Amygdala (tissue), 56 donors: ENCODE data around the gene BRME1.
A peak's percentile ranks its signal among the peaks of the same experiment; 100 is the strongest.

Source experiments
- DNase-seq, 56 donors: peaks; one replicate each; lab custom pipeline; 2025; lab: John Stamatoyannopoulos, UW

BRME1 gene

GRCh38 chr19:13834244-13835069 is 71.5 kb downstream of the BRME1 start:
- no peak for DNase-seq

- peak in 54 of 56 donors; percentile 24 to 95 (median 73) for DNase-seq
Observed at GRCh38 chr19:13833330-13834243, 72.3 kb downstream of the BRME1 start.
